Activated CD8-positive, alpha-beta memory T cell treated with anti-CD3 and anti-CD28 coated beads, Interleukin-2, amount 50 U/mL, for 4 hours (primary cell): ENCODE measurements around the gene LCA5L.
A peak's percentile ranks its signal among the peaks of the same experiment; 100 is the strongest.

ENCODE experiments used
- DNase-seq: peaks from one replicate; pipeline ENCODE4 v3.0.0-alpha.2; 2020

The LCA5L gene

DNA sequence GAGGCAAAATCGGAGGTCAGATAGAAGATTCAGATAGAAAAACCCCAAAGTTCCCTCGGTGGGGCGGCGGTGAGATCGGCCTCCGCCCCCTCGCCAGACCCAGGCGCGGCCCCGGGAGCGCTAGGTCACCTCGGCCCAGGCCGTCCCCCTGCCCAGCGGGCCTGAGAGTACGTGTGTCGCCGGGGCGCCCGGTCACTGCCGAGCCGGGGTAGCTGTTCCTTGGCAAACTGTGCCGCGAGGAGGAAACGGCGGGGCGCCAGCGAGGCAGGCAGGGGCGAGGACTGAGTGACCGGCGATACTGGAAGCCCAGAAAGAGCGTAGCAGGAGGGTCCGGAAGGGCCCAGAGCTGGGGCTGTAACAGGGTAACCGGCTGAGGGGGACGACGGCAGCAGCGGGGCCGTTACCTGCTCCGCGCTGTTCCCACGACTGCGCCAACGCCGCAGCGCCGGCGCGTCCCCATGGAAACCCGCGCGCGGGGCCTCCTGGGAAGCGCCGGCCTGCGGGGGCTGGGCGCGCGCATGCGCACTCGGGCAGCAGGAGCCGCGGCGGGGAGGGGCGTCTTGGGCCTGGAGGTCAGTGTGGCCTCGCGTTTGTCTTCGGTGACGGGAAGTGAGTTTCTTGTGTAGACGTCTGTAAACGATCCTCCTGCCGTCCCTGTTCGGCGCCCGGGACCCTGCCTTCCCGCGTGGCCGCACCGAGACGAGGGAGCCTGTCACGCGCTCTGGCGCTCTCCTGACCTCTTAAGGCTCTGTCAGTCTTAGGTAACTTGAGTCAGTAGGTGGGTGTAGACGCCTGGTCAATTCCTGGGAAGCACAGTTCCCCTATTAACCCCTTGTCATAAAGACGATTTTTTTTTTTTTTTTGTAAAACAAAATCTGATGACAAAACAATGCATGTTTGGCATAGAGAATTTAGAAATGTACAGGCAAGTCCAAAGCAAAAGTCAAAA lies at the start of gene LCA5L:
Gene LCA5L (minus strand): TSS at position 458 of the 949 bp plus-strand sequence. CDS start 17,285 bp downstream, outside the sequence.
- DNase-seq, result peak; percentile 92

DNA sequence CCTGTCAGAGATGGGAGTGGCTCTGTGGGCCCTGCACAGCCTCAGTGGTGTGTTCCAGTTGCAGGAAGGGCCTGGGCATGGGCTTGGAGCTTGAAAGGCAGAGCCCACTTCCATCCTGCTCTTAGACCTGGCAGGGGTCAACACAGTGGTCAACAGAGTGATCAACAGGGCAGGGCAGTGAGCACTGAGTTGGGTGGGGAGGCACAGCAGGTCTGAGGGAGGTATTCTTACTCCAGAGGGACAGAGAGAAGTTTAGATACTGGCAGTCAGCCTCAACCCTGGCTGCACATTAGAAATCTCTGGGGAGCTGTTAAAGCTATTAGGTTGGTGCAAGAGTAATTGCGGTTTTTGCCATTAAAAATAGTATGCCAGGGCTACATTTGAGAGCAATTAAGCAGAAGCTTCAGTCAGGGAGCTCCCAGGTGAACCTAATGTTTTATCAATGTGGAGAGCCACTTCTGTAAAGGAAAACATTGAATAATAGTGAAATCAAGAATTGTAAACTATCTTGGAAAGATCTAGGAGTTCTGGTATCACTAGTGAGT lies 43.9 kb upstream of the LCA5L start:
- no peak for DNase-seq

DNA sequence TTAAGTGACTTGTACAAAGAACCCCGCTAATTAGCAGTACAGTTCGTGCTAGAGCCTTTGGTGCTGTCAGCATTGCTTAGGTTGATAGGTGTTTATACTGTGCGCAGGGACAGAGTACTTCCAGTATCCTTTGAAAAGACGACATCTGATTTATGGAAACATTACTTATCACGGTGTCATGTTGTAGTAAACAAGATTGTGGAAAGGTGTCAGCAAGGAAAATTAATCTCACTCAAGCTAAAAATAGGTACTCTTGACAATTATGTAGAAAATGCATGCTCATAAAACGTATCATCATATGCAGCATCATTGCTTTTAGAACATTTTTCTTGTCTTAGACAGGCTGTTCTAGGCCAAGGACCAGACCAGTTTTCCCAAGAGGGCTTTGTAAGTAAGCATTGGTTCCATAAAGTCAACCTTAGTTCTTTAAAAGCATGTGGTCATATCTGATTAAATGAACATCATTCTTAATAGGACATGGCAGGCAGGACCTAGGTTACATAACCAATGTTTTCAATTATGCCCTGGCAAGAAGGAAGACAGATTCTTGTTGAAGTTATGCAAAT lies 39.2 kb upstream of the LCA5L start:
- DNase-seq, result no peak

- no peak for DNase-seq
Observed at GRCh38 chr21:39483917-39484316, 38.3 kb upstream of the LCA5L start.

GRCh38 chr21:39481886-39482285 lies 36.3 kb upstream of the LCA5L start:
- no peak for DNase-seq

DNA sequence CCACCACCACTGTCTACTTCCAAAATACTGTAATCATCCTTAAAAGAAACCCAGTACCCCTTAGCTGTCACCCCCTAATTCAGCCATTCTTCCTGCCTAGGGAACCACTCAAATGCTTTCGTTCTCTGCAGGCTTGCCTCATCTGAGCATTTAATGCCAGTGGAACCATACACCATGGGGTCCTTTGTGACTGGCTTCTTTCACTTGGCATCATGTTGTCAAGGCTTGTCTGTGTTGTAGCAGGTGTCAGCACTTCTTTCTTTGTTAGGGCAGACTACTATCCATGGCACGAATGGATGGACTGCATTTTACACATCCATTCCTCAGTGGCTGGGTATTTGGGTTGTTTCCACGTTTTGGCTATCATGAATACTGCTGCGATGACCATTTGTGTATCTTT lies 34.7 kb upstream of the LCA5L start:
- DNase-seq, result no peak

DNA sequence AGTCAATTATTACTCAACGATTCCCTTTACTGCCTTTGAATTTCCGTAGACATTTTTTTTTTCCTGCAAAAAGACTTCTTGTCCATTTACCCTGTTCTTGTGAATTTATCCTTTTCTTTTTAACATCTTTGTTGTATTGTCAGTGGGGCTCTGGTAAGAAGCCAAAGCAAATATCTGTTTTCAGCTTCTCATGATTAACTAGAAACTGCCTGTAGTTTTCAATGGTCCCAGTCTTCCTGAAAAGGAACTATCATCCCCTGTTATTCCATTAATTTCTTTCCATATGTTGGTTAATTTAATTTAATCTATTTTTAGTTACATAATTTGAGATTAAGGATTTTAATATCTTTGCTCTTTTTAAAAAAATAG lies 34.2 kb upstream of the LCA5L start:
- DNase-seq, result no peak

DNA sequence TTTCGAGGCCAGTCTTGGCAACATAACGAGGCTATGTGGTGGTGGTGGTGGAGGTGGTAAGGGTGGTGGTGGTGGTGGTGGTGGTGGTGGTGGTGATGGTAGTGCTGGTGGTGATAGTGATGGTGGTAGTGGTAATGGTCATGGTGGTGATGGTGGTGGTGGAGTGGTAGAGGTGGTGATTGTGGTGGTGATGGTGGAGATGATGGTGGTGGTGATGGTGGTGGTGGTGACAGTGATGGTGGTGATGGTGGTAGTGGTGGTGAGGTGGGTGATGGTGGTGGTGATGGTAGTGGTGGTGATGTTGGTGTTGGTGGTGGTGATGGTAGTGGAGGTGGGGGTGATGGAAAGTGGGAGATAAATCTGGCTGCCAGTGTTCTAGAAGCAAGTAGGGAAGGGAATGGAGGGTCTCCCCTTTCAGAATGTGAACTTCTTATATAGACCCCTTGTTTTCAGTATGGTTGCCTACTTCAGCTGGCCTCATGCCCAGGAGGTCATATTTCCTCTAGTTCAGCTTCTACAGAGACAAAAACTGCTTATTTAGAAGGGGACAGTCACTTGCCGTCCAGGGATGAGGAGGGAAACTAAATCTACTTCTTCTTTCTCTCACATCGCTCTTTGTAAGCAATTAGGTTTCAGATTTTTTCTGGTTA lies 33.7 kb upstream of the LCA5L start:
- DNase-seq, result no peak

DNA sequence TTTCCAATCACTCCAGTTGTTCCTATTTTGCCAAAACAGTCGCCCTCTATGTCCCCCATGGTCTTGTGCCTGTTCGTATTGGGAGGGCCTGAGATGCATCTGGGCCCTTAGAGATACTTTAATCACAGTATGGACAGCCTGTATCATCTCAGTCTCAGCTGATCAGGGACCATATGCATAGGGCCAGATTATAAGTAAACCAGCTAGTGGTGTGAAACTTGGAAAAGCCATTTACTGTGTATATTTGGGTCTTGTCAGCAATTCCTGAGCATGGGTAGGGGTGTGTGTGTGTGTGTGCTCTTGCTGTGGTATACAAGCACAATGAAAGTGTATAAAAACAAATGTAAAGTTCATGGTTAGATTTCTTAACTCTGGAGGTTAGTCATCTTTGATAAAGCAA lies 29.0 kb upstream of the LCA5L start:
- no peak for DNase-seq

- DNase-seq, result no peak
Observed at GRCh38 chr21:39472786-39473185, 27.2 kb upstream of the LCA5L start.

- no peak for DNase-seq
Observed at GRCh38 chr21:39471598-39471997, 26.0 kb upstream of the LCA5L start.

- DNase-seq, result no peak
Observed at GRCh38 chr21:39468559-39468958, 23.0 kb upstream of the LCA5L start.

DNA sequence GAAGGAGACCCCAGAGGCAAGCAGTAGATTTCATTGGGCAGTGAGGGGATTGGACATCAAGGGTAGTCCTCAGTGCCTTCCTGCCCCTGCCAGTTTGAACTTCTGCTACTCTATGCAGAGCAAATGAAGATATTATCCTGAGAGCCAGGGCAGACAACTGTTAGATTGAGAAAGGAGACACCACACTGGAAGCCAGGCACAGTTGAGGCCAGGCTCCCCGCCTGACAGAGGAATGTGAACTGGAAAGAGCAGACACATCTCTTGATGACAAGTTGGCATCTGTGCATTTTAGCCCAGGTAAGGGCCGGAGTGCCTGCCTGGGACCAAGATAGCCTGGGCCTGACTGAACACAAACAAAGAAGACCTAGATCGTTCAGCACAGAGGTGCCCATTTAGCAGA lies 22.2 kb upstream of the LCA5L start:
- DNase-seq, result no peak

- DNase-seq, result no peak
Observed at GRCh38 chr21:39466584-39466983, 21.0 kb upstream of the LCA5L start.

DNA sequence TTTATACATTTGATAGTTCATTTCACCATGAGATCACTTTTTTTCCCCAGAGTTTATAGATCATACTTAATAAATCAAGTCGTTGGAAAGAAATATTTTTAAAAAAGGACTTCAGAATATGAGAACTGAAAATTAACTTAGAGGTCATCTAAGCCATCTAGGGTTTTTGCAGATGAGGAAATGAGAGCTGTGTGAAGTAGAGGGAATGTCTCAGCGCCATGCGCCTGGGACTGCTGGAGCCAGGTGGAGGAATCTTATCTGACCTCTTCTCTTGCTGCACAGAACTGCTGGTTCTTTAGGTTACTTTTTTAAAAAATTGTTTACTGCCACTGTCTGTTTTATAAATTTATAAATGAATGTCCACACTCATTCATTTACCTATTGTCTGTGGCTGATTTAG lies 17.7 kb upstream of the LCA5L start:
- no peak for DNase-seq

GRCh38 chr21:39461419-39461818 lies 15.8 kb upstream of the LCA5L start:
- no peak for DNase-seq

DNA sequence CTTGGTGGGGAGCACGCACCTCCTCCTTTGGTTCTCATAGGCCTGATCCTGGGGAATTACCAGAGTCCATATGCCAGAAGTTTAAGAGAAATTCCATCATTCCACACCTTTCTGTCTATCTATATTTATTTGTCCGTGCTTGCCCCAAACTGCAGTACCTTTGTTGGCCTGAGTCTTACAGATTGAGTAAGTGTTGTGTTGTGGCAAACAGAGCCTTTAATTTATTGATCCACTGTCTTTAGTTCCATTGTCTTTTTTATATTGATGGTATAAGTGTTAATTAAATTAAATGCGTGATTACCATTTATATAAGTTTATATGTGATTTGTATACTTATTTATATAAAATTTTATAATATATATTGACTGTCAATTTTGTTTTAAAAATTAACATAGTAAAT lies 11.1 kb upstream of the LCA5L start:
- DNase-seq, result no peak

DNA sequence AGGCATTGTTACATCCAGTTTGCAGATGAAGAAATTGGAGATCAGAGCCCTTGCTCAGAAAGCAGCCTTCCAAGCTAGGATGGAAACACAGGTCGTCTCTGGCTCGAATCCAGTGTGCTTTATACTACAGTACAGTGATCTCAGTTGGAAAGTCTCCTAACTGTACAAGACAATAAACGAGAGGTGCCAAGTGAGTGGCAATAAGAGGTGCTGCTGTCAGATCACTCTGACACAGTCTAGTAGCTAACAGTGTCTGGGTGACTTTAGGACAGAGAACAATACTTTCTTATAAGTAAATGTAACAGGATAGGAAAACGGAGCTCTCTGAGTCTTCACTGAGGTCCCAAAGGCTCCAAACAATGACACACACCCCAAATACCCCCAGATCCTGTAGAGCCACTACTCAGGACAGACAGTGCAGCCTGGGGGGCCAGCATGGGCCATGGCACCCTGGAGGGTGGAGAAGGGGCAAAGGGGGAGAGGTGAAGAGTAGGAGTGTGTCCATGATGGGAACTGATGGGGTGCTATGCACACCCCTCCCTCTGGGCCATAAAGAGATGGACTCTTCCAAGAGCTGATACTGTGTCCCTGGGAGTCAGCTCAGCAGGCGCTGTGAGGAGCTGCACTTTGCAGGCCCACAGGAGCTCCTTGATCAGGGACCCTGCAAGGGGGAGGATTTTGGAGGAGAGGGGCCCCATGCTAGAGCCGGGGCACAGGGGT lies 9.5 kb upstream of the LCA5L start:
- no peak for DNase-seq

GRCh38 chr21:39453571-39454179 lies 8.1 kb upstream of the LCA5L start:
- DNase-seq, result no peak

- no peak for DNase-seq
Observed at GRCh38 chr21:39452970-39453342, 7.4 kb upstream of the LCA5L start.

DNA sequence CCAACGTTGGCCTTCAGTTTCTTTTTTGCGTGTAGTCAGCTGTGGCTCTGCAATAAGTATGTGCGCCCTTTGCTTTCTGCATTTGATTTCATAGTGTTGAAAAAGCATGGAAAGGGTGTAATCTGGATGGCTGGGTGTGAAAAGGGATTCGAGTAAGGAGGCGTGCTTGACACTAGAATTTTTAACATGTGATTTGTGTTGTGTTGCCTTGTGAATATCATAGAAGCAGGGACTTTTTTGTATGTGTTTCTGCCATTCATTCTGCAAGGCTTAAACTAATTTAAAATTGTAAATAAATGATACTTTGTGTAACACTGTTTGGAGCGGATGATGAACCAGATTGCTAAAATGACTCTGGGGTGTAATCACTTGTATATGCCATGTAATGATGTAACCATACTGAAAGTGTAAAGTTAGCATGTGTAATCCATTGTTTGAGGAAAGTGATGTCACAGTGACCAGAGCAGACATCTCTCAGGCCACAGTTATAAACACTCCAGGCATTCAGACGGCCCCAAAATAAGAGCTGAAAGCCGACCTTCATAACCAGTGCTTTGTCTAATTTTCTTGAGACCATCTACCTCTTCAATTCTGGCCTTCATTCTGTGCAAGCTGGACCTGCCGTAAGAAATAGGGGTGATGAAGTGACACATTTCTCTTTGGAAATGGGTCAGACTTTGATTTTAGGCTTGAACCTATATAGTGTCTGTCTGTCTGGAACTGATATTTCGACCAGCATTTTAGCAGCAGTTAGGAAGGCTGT lies 6.8 kb upstream of the LCA5L start:
- no peak for DNase-seq
